Sigmoid colon (tissue), 4 donors: Measurements from ENCODE around the gene GLS.

Experiments
- CTCF ChIP-seq, 4 experiments: fragments of 450-650 bp in 3 of 4; fragments of 200-600 bp in 1 of 4; IDR thresholded peaks; one replicate each; pipeline ENCODE4 v1.5.1; 2016 to 2019; ENCODE audit warnings: antibody characterized with exemption in 4 of 4, mild to moderate bottlenecking in 3 of 4, moderate library complexity in 2 of 4
- EP300 ChIP-seq, 4 donors: sonication (generic); formaldehyde crosslinking; IDR thresholded peaks; one replicate each; pipeline ENCODE4 v1.6.1; 2017; ENCODE audit warnings: antibody characterized with exemption in 4 of 4
- POLR2AphosphoS5 ChIP-seq, 4 donors: sonication (generic); formaldehyde crosslinking; IDR thresholded peaks; one replicate each; pipeline ENCODE4 v1.6.1; 2017; ENCODE audit warnings: antibody characterized with exemption in 4 of 4

DNA sequence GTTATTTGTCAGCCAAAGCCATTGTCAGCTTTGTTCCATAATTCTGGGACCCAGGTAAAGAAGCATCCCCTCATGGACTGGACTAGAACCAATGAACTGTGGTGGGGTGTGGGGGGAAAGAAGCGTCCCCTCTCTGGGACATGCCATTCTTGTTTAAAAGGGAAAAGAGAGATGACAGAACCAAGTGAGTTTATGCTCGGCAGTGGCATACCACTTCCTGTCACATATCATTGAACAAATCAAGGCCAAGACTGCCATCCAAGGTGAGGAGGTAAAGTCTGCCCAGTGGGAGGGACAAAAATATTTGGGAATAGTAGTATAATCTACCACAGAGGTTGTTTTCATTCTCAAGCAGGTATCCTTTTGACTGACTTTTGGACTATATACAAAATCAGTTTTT lies 4.7 kb upstream of the GLS start:
- no peak for TF ChIP-seq CTCF (IDR thresholded peaks at IDR 0.05)
- no peak for TF ChIP-seq POLR2AphosphoS5 (IDR thresholded peaks at IDR 0.05)
- no peak for TF ChIP-seq EP300 (IDR thresholded peaks at IDR 0.05)
